Measurements from ENCODE around the gene CATSPERD.

Gene CATSPERD

DNA sequence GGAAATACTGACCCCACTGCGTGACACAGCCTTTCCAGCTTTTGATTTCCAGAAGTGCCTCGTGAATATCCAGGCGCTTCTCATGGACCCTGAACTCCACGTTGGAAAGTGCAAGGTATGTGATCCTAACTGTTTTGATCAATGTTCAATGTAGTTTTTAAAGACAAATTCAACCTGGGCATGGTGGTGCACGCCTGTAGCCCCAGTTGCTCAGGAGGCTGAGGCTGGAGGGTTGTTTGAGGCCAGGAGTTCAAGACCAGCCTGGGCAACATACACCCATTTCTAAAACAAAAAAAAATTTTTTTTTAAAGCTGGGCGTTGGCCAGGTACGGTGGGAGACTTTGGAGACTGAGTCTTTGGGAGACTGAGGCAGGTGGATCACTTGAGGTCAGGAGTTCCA, 31.3 kb downstream of the CATSPERD start:
- Histone ChIP-seq H4K12ac (ENCODE audit: low read depth, low read length) (no peak overlapping the region), H3K79me1 (ENCODE audit: low read length) (no peaks in the 10 kb centered on the region), H3K27me3 (ENCODE audit: insufficient read depth, low read length) (no peaks in the 10 kb centered on the region), H2BK12ac (ENCODE audit: low read length) (no peak overlapping the region), H3K4ac (ENCODE audit: low read depth, low read length) (no peak overlapping the region), H2AK5ac (ENCODE audit: low read length) (no peak overlapping the region), H3K4me3 (ENCODE audit: low read depth, low read length) (no peak overlapping the region), H3K14ac (ENCODE audit: low read length) (no peak overlapping the region), H3K36me3 (ENCODE audit: control insufficient read depth in 1 of 2, insufficient read depth in 2 of 2, low read length in 2 of 2) (no peaks in the 10 kb centered on the region), H3K27ac (ENCODE audit: low read depth, low read length) (no peak overlapping the region), H3K9me3 (ENCODE audit: insufficient read depth, low read depth, low read length) (no peaks in the 10 kb centered on the region), H2BK120ac (ENCODE audit: insufficient read depth, low read length, poor library complexity) (no peak overlapping the region), H3K23ac (ENCODE audit: low read length) (no peak overlapping the region), H3K4me2 (ENCODE audit: low read length) (no peak overlapping the region), H4K91ac (ENCODE audit: low read depth, low read length) (no peak overlapping the region), H2BK5ac (ENCODE audit: low read depth, low read length, poor library complexity) (no peak overlapping the region), H3K18ac (ENCODE audit: low read length) (no peak overlapping the region), H3K4me1 (ENCODE audit: control insufficient read depth in 1 of 2, insufficient read depth in 2 of 2, low read length in 2 of 2) (no peaks in the 10 kb centered on the region), H2AFZ (ENCODE audit: insufficient read depth, low read length, poor library complexity) (no peak overlapping the region), H4K8ac (ENCODE audit: low read depth, low read length) (no peak overlapping the region), H3K79me2 (ENCODE audit: control insufficient read depth, insufficient read depth, low read length, poor library complexity) (no peaks in the 10 kb centered on the region), H3K9ac (ENCODE audit: low read length) (no peak overlapping the region)
- no CpG with 5 or more reads among the region's 7 CpGs for WGBS (ENCODE audit: extremely low coverage, insufficient coverage, insufficient read length)
- no peak for DNase-seq

DNA sequence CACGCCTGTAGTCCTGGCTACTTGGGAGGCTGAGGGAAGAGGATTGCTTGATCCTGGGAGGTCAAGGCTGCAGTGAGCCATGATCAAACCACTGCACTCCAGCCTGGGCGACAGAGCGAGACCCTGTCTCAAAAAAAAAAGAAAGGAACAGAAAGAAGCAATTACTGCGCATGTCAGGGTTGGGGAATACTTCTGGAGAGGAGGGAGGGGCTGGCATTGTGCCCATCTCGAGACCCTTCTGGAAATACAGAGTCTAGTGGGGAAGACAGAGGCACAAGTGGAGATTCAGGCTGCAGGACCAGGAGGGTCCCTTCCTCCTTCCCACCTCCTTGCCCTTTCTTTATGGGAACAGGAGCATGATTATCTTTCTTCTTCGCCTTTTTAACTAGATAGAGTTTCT, 33.3 kb downstream of the CATSPERD start:
- DNase-seq: no peak
- Histone ChIP-seq H3K9ac (ENCODE audit: low read length) (no peak overlapping the region), H3K79me1 (ENCODE audit: low read length) (no peaks in the 10 kb centered on the region), H3K14ac (ENCODE audit: low read length) (no peak overlapping the region), H3K27ac (ENCODE audit: low read depth, low read length) (no peak overlapping the region), H3K36me3 (ENCODE audit: control insufficient read depth in 1 of 2, insufficient read depth in 2 of 2, low read length in 2 of 2) (no peaks in the 10 kb centered on the region), H3K9me3 (ENCODE audit: insufficient read depth, low read depth, low read length) (no peaks in the 10 kb centered on the region), H3K18ac (ENCODE audit: low read length) (no peak overlapping the region), H2BK120ac (ENCODE audit: insufficient read depth, low read length, poor library complexity) (no peak overlapping the region), H3K4me1 (ENCODE audit: control insufficient read depth in 1 of 2, insufficient read depth in 2 of 2, low read length in 2 of 2) (no peaks in the 10 kb centered on the region), H2BK12ac (ENCODE audit: low read length) (no peak overlapping the region), H3K27me3 (ENCODE audit: insufficient read depth, low read length) (no peaks in the 10 kb centered on the region), H3K4me3 (ENCODE audit: low read depth, low read length) (no peak overlapping the region), H4K91ac (ENCODE audit: low read depth, low read length) (no peak overlapping the region), H3K4ac (ENCODE audit: low read depth, low read length) (no peak overlapping the region), H4K8ac (ENCODE audit: low read depth, low read length) (no peak overlapping the region), H2AK5ac (ENCODE audit: low read length) (no peak overlapping the region), H3K79me2 (ENCODE audit: control insufficient read depth, insufficient read depth, low read length, poor library complexity) (no peaks in the 10 kb centered on the region), H4K12ac (ENCODE audit: low read depth, low read length) (no peak overlapping the region), H2BK5ac (ENCODE audit: low read depth, low read length, poor library complexity) (no peak overlapping the region), H3K4me2 (ENCODE audit: low read length) (no peak overlapping the region), H3K23ac (ENCODE audit: low read length) (no peak overlapping the region), H2AFZ (ENCODE audit: insufficient read depth, low read length, poor library complexity) (no peak overlapping the region)
- no CpG with 5 or more reads among the region's 6 CpGs for whole genome bisulfite sequencing (ENCODE audit: extremely low coverage, insufficient coverage, insufficient read length)

DNA sequence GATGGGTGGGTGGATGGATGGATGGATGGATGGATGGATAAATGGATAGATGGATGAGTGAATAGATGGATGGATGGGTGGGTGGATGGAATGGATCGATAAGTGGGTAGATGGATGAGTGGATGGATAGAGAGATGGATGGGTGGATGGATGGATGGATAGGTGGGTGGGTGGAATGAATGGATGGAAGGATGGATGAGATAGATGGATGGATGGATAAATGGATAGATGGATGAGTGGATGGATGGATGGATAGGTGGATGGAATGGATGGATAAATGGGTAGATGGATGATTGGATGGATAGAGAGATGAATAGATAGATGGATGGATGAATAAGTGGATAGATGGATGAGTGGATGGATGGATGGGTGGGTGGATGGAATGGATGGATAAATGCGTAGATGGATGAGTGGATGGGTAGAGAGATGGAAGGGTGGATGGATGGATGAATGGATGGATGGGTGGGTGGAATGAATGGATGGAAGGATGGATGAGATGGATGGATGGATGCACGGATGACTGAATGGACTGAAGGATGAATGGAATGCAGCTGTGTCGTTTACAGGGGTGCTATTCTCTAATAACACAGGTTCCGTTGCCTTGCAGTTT, 42.3 kb downstream of the CATSPERD start:
- H2BK5ac ChIP-seq (ENCODE audit: low read depth, low read length, poor library complexity): no peak overlapping the region
- H3K27me3 ChIP-seq (ENCODE audit: insufficient read depth, low read length): no peaks in the 10 kb centered on the region
- no peaks in the 10 kb centered on the region for H3K79me2 ChIP-seq (ENCODE audit: control insufficient read depth, insufficient read depth, low read length, poor library complexity)
- WGBS (ENCODE audit: extremely low coverage, insufficient coverage, insufficient read length): 100% methylated on average over 2 of the region's 5 CpGs
- no peak overlapping the region for H3K14ac ChIP-seq (ENCODE audit: low read length)
- H3K9ac ChIP-seq (ENCODE audit: low read length): no peak overlapping the region
- no peak overlapping the region for H2AFZ ChIP-seq (ENCODE audit: insufficient read depth, low read length, poor library complexity)
- no peaks in the 10 kb centered on the region for H3K36me3 ChIP-seq (ENCODE audit: control insufficient read depth in 1 of 2, insufficient read depth in 2 of 2, low read length in 2 of 2)
- H3K4me3 ChIP-seq (ENCODE audit: low read depth, low read length): no peak overlapping the region
- H3K27ac ChIP-seq (ENCODE audit: low read depth, low read length): no peak overlapping the region
- no peak for DNase-seq
- H2AK5ac ChIP-seq (ENCODE audit: low read length): no peak overlapping the region
- H3K79me1 ChIP-seq (ENCODE audit: low read length): no peaks in the 10 kb centered on the region
- no peak overlapping the region for H3K4ac ChIP-seq (ENCODE audit: low read depth, low read length)
- no peak overlapping the region for H2BK12ac ChIP-seq (ENCODE audit: low read length)
- no peaks in the 10 kb centered on the region for H3K4me1 ChIP-seq (ENCODE audit: control insufficient read depth in 1 of 2, insufficient read depth in 2 of 2, low read length in 2 of 2)
- no peaks in the 10 kb centered on the region for H3K9me3 ChIP-seq (ENCODE audit: insufficient read depth, low read depth, low read length)
- no peak overlapping the region for H3K18ac ChIP-seq (ENCODE audit: low read length)
- H4K8ac ChIP-seq (ENCODE audit: low read depth, low read length): no peak overlapping the region
- H2BK120ac ChIP-seq (ENCODE audit: insufficient read depth, low read length, poor library complexity): no peak overlapping the region
- H4K91ac ChIP-seq (ENCODE audit: low read depth, low read length): no peak overlapping the region
- no peak overlapping the region for H3K23ac ChIP-seq (ENCODE audit: low read length)
- no peak overlapping the region for H4K12ac ChIP-seq (ENCODE audit: low read depth, low read length)
- H3K4me2 ChIP-seq (ENCODE audit: low read length): no peak overlapping the region

DNA sequence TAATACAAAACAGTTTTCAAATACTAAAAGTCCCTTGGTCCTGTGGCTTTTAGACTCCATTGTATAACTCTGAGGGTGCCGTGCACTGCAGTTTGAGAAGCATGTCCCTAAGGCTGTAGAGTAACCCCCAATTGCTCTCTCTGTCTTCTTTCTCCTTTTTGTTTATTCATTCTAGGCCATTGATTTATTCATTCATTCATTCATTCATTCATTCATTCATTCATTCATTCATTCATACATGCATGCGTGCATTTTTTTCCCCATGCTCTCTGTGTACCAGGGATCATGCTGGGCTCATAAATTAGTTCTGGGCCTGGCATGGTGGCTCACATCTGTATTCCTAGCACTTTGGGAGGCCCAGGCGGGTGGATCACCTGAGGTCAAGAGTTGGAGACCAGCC, 44.8 kb downstream of the CATSPERD start:
- no peak overlapping the region for H4K8ac ChIP-seq (ENCODE audit: low read depth, low read length)
- no peak overlapping the region for H3K4me2 ChIP-seq (ENCODE audit: low read length)
- no peak overlapping the region for H4K91ac ChIP-seq (ENCODE audit: low read depth, low read length)
- no peak overlapping the region for H2AK5ac ChIP-seq (ENCODE audit: low read length)
- H2BK12ac ChIP-seq (ENCODE audit: low read length): no peak overlapping the region
- WGBS (ENCODE audit: extremely low coverage, insufficient coverage, insufficient read length): no CpG with 5 or more reads among the region's 3 CpGs
- no peak overlapping the region for H2AFZ ChIP-seq (ENCODE audit: insufficient read depth, low read length, poor library complexity)
- no peak overlapping the region for H3K27ac ChIP-seq (ENCODE audit: low read depth, low read length)
- H2BK120ac ChIP-seq (ENCODE audit: insufficient read depth, low read length, poor library complexity): no peak overlapping the region
- no peaks in the 10 kb centered on the region for H3K27me3 ChIP-seq (ENCODE audit: insufficient read depth, low read length)
- no peak overlapping the region for H3K9ac ChIP-seq (ENCODE audit: low read length)
- H3K14ac ChIP-seq (ENCODE audit: low read length): no peak overlapping the region
- no peaks in the 10 kb centered on the region for H3K9me3 ChIP-seq (ENCODE audit: insufficient read depth, low read depth, low read length)
- no peak overlapping the region for H3K4ac ChIP-seq (ENCODE audit: low read depth, low read length)
- no peaks in the 10 kb centered on the region for H3K79me1 ChIP-seq (ENCODE audit: low read length)
- no peak for DNase-seq
- H3K18ac ChIP-seq (ENCODE audit: low read length): no peak overlapping the region
- H3K4me1 ChIP-seq (ENCODE audit: control insufficient read depth in 1 of 2, insufficient read depth in 2 of 2, low read length in 2 of 2): no peaks in the 10 kb centered on the region
- no peaks in the 10 kb centered on the region for H3K36me3 ChIP-seq (ENCODE audit: control insufficient read depth in 1 of 2, insufficient read depth in 2 of 2, low read length in 2 of 2)
- no peaks in the 10 kb centered on the region for H3K79me2 ChIP-seq (ENCODE audit: control insufficient read depth, insufficient read depth, low read length, poor library complexity)
- no peak overlapping the region for H4K12ac ChIP-seq (ENCODE audit: low read depth, low read length)
- no peak overlapping the region for H3K23ac ChIP-seq (ENCODE audit: low read length)
- H2BK5ac ChIP-seq (ENCODE audit: low read depth, low read length, poor library complexity): no peak overlapping the region
- no peak overlapping the region for H3K4me3 ChIP-seq (ENCODE audit: low read depth, low read length)

Data from trophoblast cell (in vitro differentiated cells and primary cell).